SK-N-SH (cell line): ENCODE measurements around the gene NKX6-2. TPM values are rescaled to one million over a fixed set of nuclear protein-coding genes. Genes with fewer than 3 reads are reported as not detected.

Source experiments
- CTCF ChIA-PET: fragments of 300-600, 350-600 bp; formaldehyde crosslinking; extraction: SDS; loops from one replicate; lab custom pipeline; 2021; lab: Yijun Ruan, JAX
- POLR2A ChIA-PET: fragments of 350-600 bp; sonication (Branson Sonifier 250); formaldehyde crosslinking; extraction: SDS; loops from one replicate; lab custom pipeline; 2020; ENCODE audit warnings: antibody characterized with exemption, inconsistent platforms; lab: Yijun Ruan, JAX
- DNase-seq: peaks from one replicate; pipeline ENCODE4 v3.0.0; 2012
- H2AFZ ChIP-seq: fragments of 200-600 bp; sonication (generic); 2 replicates; pipeline ENCODE4 v1.8.1; 2016; ENCODE audit warnings: antibody characterized with exemption, mild to moderate bottlenecking, low read depth
- H3F3A ChIP-seq: fragments of 200-600 bp; sonication (generic); replicated peaks from 2 replicates; pipeline ENCODE3; 2016; ENCODE audit warnings: antibody characterized with exemption, mild to moderate bottlenecking; ENCODE audit not compliant: insufficient read depth
- H3K27ac ChIP-seq, 2 experiments: fragments of 200-500 bp in 1 of 2; fragments of 200-600 bp in 1 of 2; sonication (Bioruptor generic) in 1 of 2; sonication (generic), shearing (Covaris generic) in 1 of 2; 2 replicates each; pipeline versions ENCODE4 v1.5.1 to v1.6.1; 2014 to 2016; ENCODE audit warnings: low read depth in 2 of 2, inconsistent platforms in 1 of 2, low read length in 1 of 2, mild to moderate bottlenecking in 1 of 2, mixed read lengths in 1 of 2
- H3K27me3 ChIP-seq: fragments of 200-600 bp; sonication (generic), shearing (Covaris generic); 2 replicates; pipeline ENCODE4 v1.6.1; 2016; ENCODE audit warnings: mixed run types; ENCODE audit not compliant: insufficient read depth
- H3K36me3 ChIP-seq, 2 experiments: fragments of 200-500 bp in 1 of 2; fragments of 200-600 bp in 1 of 2; sonication (Bioruptor generic) in 1 of 2; sonication (generic) in 1 of 2; replicated peaks in 1 of 2; 2 replicates each; pipeline versions ENCODE3 to v1.5.1; 2014 to 2016; ENCODE audit warnings: low read length in 1 of 2, mild to moderate bottlenecking in 1 of 2; ENCODE audit not compliant: insufficient read depth in 2 of 2, control insufficient read depth in 1 of 2
- H3K4me1 ChIP-seq, 2 experiments: fragments of 200-500 bp in 1 of 2; fragments of 200-600 bp in 1 of 2; sonication (Bioruptor generic) in 1 of 2; sonication (generic), shearing (Covaris generic) in 1 of 2; 2 replicates each; pipeline versions ENCODE4 v1.5.1 to v1.6.1; 2014 to 2016; ENCODE audit warnings: low read depth in 1 of 2, low read length in 1 of 2, mixed run types in 1 of 2; ENCODE audit not compliant: insufficient read depth in 2 of 2, control insufficient read depth in 1 of 2
- H3K4me2 ChIP-seq: fragments of 200-600 bp; sonication (generic), shearing (Covaris generic); 2 replicates; pipeline ENCODE4 v1.6.1; 2017; ENCODE audit warnings: mixed run types
- H3K4me3 ChIP-seq, 2 experiments: fragments of 200-500 bp in 1 of 2; fragments of 200-600 bp in 1 of 2; sonication (Bioruptor generic) in 1 of 2; sonication (generic), shearing (Covaris generic) in 1 of 2; 2 replicates each; pipeline versions ENCODE4 v1.5.1 to v1.8.1; 2014 to 2016; ENCODE audit warnings: low read depth in 2 of 2, inconsistent platforms in 1 of 2, low read length in 1 of 2, mild to moderate bottlenecking in 1 of 2, mixed read lengths in 1 of 2, moderate library complexity in 1 of 2
- H3K79me2 ChIP-seq: fragments of 200-600 bp; sonication (generic); 2 replicates; pipeline ENCODE4 v1.8.1; 2017; ENCODE audit warnings: mild to moderate bottlenecking; ENCODE audit not compliant: insufficient read depth
- H3K9ac ChIP-seq: fragments of 200-600 bp; sonication (generic); 2 replicates; pipeline ENCODE4 v1.6.1; 2017; ENCODE audit warnings: mixed run types
- H3K9me2 ChIP-seq: fragments of 200-600 bp; sonication (generic); 2 replicates; pipeline ENCODE4 v1.6.1; 2017; ENCODE audit warnings: mixed run types
- H3K9me3 ChIP-seq: fragments of 200-600 bp; sonication (generic); 2 replicates; pipeline ENCODE4 v1.6.1; 2017; ENCODE audit warnings: mixed run types, mild to moderate bottlenecking, moderate library complexity
- H4K20me1 ChIP-seq: fragments of 200-600 bp; sonication (generic); 2 replicates; pipeline ENCODE4 v1.6.1; 2017; ENCODE audit warnings: mild to moderate bottlenecking, mixed run types; ENCODE audit not compliant: insufficient read depth
- ELF1 ChIP-seq: IDR thresholded peaks from 2 replicates; pipeline ENCODE4 v1.4.0; 2012
- EZH2phosphoT487 ChIP-seq: fragments of 200-600 bp; sonication (generic); IDR thresholded peaks from 2 replicates; pipeline ENCODE4 v1.6.1; 2017; ENCODE audit warnings: low read depth, mixed run types, mild to moderate bottlenecking, antibody characterized with exemption, moderate library complexity, borderline replicate concordance
- FOSL2 ChIP-seq: IDR thresholded peaks from 2 replicates; pipeline ENCODE4 v1.4.0; 2012; ENCODE audit warnings: low read depth, mild to moderate bottlenecking, moderate library complexity, borderline replicate concordance
- IRF3 ChIP-seq: fragments of 150-350 bp; IDR thresholded peaks from 2 replicates; pipeline ENCODE4 v1.6.1; 2016; ENCODE audit warnings: mild to moderate bottlenecking, low read depth, low read length
- POLR2AphosphoS5 ChIP-seq: IDR thresholded peaks from 2 replicates; pipeline ENCODE4 v1.6.1; 2012; ENCODE audit warnings: low read depth, low read length
- RAD21 ChIP-seq: IDR thresholded peaks from 2 replicates; pipeline ENCODE4 v1.6.1; 2012; ENCODE audit warnings: mild to moderate bottlenecking, low read length
- RFX5 ChIP-seq: IDR thresholded peaks from 2 replicates; pipeline ENCODE4 v1.6.1; 2012; ENCODE audit warnings: mild to moderate bottlenecking, improper control_type of control experiment, low read length
- SMC3 ChIP-seq: IDR thresholded peaks from 2 replicates; pipeline ENCODE4 v1.6.1; 2012; ENCODE audit warnings: low read depth, low read length, improper control_type of control experiment
- TCF12 ChIP-seq: IDR thresholded peaks from 2 replicates; pipeline ENCODE4 v1.4.0; 2012
- YY1 ChIP-seq: IDR thresholded peaks from 2 replicates; pipeline ENCODE4 v1.4.0; 2012; ENCODE audit warnings: low read depth, mild to moderate bottlenecking
- WGBS: methylation state at CpG from one replicate; pipeline ENCODE4 v1.1.6; 2017; ENCODE audit warnings: low lambda C conversion rate; 5-methylcytosine and 5-hydroxymethylcytosine counted together
- polyA plus RNA-seq, 3 experiments: library from polyadenylated mRNA; depleted of rRNA; stranded (reverse); fragments of >200 nt; gene quantifications; 2 replicates each; pipeline ENCODE4 v1.2.3, GENCODE V29; 2012

Gene NKX6-2
- polyA plus RNA-seq, 1 of the 3 experiments (the other 2 are of a cell fraction) = not detected

GRCh38 chr10:132752378-132752777 is 33.6 kb downstream of the NKX6-2 start (continued):
- TF ChIP-seq IRF3 (no peak), EZH2phosphoT487 (no peak), YY1 (no peak), POLR2AphosphoS5 (no peak), FOSL2 (no peak), RFX5 (no peak), TCF12 (no peak), RAD21 (no peak)
- TF ChIP-seq, all 33 proteins: peak for 0

- H4K20me1 ChIP-seq = no peaks in the 10 kb centered on the region
- H3K4me2 ChIP-seq = no peak overlapping the region
- no peaks in the 10 kb centered on the region for H3K36me3 ChIP-seq
- 89% methylated on average over 12 of the region's 14 CpGs for WGBS
- no peak overlapping the region for H3K4me3 ChIP-seq
- H2AFZ ChIP-seq = no peak overlapping the region
- H3K27me3 ChIP-seq = no peaks in the 10 kb centered on the region
- H3K27ac ChIP-seq = no peak overlapping the region
- TF ChIP-seq ELF1 = no peak
- H3K79me2 ChIP-seq = no peaks in the 10 kb centered on the region
- ChIA-PET POLR2A (no interaction called here), CTCF (no interaction called here)
- no peaks in the 10 kb centered on the region for H3F3A ChIP-seq
- DNase-seq = no peak
- H3K9me3 ChIP-seq = no peaks in the 10 kb centered on the region
- no peaks in the 10 kb centered on the region for H3K9me2 ChIP-seq
- no peak overlapping the region for H3K9ac ChIP-seq
- H3K4me1 ChIP-seq = no peaks in the 10 kb centered on the region
These were observed 35.0 kb downstream of the NKX6-2 start for GRCh38 chr10:132750936-132751335.

- Histone ChIP-seq H3K27me3 (no peaks in the 10 kb centered on the region), H3K9me3 (no peaks in the 10 kb centered on the region), H3K36me3 (no peaks in the 10 kb centered on the region), H3K79me2 (no peaks in the 10 kb centered on the region), H3K4me2 (no peak overlapping the region), H3K4me1 (no peaks in the 10 kb centered on the region), H3K27ac (no peak overlapping the region), H3F3A (no peaks in the 10 kb centered on the region), H4K20me1 (no peaks in the 10 kb centered on the region), H3K9me2 (no peaks in the 10 kb centered on the region), H3K9ac (no peak overlapping the region), H3K4me3 (no peak overlapping the region), H2AFZ (no peak overlapping the region)
- CTCF ChIA-PET = interaction anchor here (0.9 to 2.3 kb wide), 3 partner anchors 13 to 95 kb away, joined by 3 to 7 read pairs (median 5); no protein-coding TSS in a partner anchor
- POLR2A ChIA-PET = no interaction called here
- no peak for TF ChIP-seq SMC3
- TF ChIP-seq YY1 = no peak
- DNase-seq = no peak
- WGBS = 91% methylated on average over 14 of the region's 22 CpGs
These were observed 36.6 kb downstream of the NKX6-2 start for GRCh38 chr10:132749371-132749795.
